GM19099 (cell line): Measurements from ENCODE around the gene POU6F2.

ENCODE experiments used
- POLR2A ChIP-seq: IDR thresholded peaks from 3 replicates; pipeline ENCODE4 v1.6.1; 2011; ENCODE audit warnings: low read depth; ENCODE audit not compliant: insufficient read length; ENCODE audit errors: extremely low read depth

The POU6F2 gene, protein sequence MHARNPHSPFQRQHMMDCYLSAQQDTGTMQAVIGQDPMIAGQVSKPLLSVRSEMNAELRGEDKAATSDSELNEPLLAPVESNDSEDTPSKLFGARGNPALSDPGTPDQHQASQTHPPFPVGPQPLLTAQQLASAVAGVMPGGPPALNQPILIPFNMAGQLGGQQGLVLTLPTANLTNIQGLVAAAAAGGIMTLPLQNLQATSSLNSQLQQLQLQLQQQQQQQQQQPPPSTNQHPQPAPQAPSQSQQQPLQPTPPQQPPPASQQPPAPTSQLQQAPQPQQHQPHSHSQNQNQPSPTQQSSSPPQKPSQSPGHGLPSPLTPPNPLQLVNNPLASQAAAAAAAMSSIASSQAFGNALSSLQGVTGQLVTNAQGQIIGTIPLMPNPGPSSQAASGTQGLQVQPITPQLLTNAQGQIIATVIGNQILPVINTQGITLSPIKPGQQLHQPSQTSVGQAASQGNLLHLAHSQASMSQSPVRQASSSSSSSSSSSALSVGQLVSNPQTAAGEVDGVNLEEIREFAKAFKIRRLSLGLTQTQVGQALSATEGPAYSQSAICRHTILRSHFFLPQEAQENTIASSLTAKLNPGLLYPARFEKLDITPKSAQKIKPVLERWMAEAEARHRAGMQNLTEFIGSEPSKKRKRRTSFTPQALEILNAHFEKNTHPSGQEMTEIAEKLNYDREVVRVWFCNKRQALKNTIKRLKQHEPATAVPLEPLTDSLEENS

DNA sequence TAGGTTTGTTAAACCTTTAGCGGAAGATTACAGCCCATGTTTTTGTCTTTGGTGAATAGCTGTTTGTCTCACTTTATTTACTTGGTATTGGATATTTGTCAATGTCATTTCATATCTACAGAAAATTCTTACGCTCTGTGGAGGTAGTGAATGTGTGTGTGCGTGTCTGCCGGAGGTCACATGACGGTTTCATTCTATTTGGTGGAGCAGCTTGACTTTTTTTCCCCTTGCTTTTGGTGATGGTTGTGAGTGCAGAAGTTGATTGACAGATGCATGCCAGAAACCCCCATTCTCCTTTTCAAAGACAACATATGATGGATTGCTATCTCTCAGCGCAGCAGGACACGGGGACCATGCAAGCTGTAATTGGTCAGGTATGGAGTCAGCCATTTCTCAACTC, at the start of gene POU6F2:
Gene POU6F2, plus strand, starts transcription at position 225 of the 400 bp plus-strand sequence. Its CDS starts 45 bp downstream, at position 270.
- no peak for TF ChIP-seq POLR2A

DNA sequence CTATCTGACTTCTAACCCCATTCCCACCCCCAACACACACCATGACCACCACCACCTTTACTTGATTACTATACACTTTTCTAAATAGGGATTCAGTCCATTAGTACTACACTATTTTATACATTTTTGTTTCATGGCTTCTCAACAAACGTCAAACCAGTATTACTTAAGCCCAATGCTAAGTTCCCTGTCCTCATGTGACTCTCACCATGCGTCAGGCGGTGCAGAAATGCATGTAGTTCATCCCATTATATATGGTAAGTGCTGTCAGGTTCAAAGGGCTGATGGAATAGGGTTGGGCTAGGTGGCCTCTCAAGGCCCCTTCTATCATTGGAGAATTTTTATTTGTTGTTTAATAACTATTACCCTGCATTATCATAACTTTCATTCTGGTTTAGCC, 49.2 kb upstream of the POU6F2 start:
- TF ChIP-seq POLR2A, result no peak

DNA sequence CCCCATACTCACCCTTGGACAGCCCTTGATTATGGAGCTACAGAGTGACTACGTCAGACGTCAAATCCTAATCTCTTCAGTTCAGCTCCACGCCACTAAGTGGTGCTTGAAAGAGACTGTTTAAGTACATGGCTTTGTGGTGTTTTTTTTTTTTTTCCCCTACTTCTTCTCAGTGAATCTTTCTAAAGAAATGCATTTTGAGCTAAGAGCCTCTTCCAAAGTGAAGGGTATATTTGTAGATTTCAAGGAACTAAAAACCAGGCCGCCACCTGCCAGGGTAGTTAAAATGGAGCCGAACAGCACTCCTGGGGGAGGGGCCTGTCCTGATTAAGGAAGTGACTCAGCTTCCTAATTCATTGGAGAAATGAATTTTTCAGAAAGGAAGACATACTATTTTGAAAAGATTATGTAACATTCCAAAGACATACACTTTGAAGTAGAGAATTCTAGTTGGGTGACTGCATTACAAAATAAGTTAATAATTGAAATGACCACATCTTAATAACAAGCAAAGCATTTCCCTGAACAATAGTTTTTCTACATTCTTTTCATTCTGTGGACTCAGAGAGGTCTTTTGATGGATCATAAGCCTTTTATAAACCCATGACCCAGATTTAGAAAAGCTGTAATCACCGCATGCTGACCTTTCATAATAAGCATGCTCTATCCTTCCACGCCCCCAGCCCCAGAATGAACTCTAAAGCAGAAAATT, 48.1 kb upstream of the POU6F2 start:
- TF ChIP-seq POLR2A, result no peak

DNA sequence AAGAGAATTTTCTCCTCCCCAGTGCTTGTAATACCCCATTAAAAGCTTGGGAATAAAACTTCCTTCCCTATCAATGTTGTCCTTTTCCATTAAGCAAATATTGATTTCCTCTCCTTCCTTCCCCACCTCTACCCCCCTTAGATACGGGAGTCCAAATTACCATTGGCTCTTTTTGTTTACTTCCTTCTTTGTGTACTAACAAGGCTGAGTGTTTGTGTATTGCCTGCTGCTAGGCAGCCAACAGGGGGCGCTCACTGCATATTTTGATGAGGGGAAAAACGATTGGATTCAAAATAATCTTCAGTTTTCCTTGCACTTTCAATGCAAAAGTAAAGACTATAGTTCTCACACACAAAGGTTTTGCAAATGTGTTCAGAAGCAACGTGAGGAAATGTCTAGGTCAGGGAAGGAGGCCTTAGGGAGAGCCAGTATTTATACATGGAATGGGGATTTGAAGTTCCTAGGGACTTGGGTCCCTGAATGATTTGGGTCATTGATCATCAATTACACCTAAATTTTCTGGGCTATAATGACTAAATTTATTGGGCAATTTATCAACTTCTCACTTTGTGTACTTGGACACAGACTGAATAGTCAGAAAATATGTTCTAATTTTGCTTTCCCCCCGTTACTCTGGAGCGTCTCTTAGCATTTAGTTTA, 45.1 kb upstream of the POU6F2 start:
- TF ChIP-seq POLR2A, result no peak

DNA sequence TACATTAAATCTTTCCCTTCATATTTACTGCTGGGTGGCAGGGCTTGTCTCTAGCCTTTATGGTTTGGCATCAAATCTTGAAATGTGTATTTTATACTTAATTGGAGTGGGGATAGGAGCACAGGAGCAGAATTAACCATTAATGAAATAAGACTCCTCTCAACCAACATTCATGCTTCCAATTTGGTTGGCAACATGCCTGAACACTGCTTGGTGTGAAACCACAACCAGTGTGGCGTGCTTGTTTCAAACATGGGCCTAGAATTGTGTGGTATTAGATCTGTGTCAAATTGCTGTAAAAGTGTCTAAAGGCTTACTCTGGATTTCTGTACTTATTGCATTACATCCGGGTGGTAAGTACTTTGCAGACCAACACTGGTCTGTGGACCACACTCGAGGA, 43.7 kb upstream of the POU6F2 start:
- TF ChIP-seq POLR2A, result no peak

DNA sequence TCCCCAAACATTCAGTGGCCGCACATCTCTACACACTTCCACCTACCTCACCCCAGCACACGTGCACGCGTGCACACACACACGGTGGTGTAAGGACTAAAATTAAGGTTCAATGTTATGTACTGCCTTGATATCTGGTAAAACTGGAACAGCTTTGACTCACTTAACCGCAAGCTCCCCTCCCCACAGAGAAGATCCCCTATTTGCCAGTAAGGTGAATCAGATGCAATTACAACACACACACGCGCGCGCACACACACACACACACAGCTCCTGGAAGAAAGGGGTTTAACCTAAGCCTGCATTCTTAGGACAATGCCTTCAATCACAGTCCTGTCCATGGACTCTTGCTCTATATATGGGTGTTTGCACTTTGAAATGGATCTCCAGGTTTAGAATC, 43.2 kb upstream of the POU6F2 start:
- TF ChIP-seq POLR2A, result no peak

DNA sequence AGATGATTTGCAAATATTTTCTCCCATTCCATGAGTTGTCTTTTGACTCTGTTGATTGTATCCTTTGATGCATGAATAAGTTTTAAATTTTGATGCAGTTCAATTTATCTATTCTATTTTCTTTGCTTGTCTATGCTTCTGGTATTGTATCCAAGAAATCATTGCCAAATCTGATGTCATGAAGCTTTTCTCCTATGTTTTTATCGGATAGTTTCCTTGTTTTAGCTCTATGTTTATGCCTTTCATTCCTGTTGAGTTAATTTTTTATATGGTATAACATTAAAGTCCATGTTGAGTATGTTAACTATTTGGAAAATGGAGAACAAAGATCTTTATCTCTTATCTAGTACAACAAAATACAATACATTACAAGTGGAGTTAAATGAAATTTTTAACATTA, 41.1 kb upstream of the POU6F2 start:
- no peak for TF ChIP-seq POLR2A

DNA sequence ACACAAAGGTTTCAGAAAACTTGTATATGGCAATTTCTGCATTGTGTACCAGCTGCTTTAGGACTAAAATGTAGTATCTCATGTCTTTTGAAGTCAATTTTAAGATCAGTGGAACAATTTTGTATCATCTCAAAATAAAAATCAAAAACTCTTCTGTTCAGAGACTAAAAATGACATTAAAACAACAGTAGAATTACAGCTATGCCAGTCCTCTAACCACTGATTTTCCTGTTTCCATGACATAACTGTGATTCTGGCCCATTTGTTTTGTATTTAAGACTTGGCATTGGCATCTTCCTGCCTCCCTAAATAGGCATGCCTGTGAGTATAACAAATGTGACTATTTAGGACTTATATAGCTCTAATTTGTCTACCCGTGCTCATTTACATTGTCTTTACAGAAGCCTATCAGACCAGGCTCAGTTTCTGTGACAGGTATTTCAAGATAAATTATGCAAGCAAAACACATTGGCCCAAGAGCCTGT, 39.7 kb upstream of the POU6F2 start:
- no peak for TF ChIP-seq POLR2A

DNA sequence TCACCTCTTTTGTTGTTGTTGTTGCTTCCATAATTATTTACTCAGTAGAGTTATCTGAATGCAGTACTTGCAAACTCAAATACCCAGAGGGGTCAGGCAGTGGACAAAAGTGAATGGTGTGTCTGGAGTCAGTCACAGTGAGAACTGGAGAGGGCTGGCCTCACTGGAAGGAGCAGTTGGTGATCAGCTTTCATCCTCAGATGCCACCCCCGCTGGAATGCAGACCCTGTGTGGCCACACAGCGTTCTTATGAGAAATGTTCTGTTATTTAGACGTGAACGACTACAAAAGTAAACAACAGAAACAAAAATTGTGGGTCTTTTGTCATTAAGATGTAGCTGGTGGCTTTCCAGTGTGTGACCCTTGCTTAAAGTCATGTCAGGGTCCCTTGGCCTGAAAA, 39.1 kb upstream of the POU6F2 start:
- no peak for TF ChIP-seq POLR2A

DNA sequence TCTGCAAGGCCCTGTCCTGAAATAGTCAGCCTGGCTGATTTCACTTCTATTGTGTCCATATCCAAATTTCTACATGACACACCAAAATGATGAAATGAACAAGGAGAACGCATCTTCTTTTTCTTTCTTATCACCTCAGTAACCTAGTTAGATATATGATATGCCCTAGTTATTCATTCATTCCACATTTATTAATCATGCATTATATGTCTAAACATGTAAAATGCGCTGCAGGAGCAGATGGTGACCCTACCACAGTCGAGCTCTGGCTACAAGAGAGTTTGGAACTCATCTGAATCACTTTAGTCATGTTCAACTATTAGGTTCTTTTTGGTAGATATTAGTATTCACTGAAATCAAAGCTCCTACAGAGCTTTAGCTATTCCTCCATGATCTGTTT, 36.9 kb upstream of the POU6F2 start:
- TF ChIP-seq POLR2A, result no peak

DNA sequence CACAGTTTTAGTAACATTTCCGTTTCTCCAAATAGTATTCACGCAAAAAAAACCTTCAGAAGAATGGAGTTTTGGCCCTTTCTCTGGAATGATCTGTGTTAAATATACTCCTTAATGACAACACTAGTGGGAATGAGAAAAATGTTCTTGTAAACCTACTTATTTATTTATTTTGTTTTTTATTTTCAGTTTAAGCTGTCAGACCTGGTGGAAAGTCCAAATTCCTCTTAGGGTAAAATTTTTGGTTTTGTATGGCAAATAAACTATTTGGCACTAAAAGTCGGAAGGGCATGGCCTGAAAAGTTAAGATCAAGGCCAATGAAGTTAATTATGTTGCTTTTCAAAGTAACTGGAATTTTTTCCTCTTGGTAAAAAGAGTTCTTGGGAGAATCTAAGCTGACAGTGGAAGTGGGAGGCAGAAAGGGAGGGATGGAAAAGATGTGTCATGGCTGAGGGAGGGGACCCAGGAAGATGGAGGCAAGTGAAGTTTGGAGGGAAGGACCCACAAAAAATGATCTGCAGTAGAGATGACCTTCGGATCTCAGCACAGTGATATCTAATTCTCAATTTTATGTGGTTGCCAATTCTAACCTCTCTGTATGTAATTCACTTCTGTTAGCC, 35.2 kb upstream of the POU6F2 start:
- TF ChIP-seq POLR2A, result no peak

DNA sequence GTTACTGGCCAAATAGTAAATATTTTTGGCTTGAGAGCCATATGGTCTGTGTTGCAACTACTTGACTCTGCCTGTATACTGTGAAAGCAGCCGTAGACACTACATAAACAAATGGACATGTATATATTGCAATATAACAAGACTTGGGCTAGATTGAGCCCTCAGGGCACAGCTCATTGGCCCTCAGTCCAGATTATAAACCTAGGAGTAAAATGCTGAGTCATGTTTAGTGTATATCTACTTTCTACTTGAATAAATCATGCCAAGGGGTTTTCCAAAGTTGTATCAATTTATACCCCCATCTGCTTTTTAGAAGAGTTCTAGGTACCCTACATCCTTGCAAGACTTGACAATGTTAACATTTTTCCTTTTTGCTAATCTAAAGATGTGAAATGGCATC, 27.4 kb upstream of the POU6F2 start:
- TF ChIP-seq POLR2A, result no peak

DNA sequence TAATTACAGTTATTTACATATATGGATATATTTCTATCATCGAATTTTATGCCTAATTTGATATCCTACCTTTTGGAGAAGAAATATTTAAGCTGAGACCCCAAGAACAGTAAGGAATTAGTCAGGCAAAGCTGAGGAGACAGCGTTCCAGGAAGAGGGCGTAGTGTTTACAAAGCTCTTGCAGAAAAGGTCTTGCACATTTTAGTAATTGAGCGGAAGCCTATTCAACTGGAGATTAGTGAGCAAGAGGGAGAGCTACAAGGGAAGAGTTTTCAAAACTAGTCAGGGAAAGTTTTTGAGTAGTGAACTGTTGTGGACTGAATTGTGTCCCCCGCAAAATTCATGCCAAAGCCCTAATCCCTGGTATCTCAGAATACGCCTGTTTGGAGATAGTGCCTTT, 26.5 kb upstream of the POU6F2 start:
- TF ChIP-seq POLR2A, result no peak

DNA sequence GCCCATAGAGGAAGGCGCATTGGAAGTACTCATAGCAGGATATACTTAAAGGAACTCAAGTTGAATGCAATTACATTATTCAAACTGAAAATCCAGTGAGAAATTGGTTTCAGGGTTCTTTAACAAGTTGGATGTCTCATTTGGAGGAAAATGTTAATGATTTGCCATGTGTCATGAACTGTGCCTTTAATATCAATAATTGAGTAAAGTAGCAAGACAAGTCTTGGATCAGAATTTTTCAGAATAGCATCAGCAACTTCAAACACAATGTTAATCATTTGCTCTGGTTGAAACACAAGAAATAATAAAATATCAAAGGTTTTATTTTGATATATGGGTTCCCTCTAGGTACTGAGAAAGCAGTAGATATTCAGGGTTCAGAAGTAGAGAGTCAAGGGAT, 24.5 kb upstream of the POU6F2 start:
- TF ChIP-seq POLR2A, result no peak

DNA sequence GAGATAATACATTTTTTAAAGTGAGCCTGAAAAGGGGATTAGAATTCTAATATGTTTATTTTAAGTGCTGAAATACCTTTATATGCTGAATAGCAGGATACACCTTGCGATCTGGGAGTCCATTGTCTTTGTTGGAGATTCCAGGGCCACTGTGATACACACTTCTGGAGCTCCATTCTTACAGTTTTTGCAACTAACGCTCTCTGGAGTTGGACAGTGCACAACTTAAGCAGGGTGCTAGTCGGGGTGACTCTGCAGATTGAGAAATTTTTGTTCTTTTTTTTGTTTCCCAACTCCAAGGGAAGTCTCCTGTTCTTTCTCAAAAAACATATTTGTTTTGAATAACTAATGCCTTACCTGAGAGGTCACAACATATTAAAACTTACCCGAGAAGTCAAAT, 23.7 kb upstream of the POU6F2 start:
- no peak for TF ChIP-seq POLR2A
